IPS DF 4.7 (cell line): Measurements from ENCODE around the gene OR52I1.

ENCODE experiments used
- DNase-seq: peaks from one replicate; pipeline ENCODE4 v3.0.0-alpha.2; 2013; ENCODE audit warnings: low spot score; ENCODE audit errors: extremely low read depth

Gene OR52I1

DNA sequence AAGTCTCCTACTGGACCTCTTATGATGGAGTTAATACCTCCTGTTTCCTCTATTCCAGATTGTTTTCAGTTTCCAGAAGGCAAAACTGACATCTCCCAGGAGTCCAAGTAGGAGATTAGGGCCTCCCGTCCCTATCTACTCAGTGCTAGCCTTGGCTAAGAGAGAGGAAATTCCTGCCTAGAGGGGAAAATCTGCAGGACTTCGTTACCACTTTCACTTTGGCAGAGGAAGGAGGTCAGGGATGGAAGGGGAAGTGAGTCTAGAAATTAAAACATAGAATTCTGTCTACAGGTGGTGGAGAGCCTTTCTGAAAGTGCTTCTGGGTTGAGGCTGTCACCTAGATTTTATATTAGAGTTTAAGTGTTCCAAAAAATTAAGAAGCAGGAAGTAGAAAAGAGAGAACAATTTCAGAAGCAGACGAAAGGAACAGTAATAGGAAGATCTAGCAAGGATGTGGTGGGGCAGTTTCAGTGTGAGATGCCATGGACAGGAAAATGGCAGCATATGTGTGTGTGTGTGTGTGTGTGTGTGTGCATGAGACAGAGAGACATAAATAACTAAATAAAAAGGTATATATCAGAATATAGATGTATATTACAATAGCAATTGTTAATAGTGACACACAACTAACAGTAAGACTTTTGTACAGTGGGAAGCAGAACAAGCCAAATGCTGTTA lies 16.6 kb downstream of the OR52I1 start:
- DNase-seq: no peak

DNA sequence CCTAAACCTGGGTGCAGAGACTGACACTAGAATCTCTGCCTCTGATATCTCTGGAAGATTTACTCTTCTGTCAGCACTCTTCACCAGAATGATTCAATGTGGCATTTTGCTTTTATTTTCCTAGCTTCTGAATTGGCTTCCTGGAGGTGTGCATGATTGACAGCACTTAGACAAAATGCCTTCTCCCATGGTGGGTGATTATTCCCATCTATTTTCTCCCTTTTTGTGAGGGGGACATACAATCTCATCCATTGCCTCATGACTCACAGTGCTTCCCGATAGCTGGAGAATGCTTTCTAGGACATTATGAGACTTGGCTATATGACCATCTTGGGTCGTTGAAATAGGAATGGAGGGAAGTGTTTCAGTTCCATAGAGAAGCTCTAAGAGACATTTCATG lies 18.1 kb downstream of the OR52I1 start:
- no peak for DNase-seq

DNA sequence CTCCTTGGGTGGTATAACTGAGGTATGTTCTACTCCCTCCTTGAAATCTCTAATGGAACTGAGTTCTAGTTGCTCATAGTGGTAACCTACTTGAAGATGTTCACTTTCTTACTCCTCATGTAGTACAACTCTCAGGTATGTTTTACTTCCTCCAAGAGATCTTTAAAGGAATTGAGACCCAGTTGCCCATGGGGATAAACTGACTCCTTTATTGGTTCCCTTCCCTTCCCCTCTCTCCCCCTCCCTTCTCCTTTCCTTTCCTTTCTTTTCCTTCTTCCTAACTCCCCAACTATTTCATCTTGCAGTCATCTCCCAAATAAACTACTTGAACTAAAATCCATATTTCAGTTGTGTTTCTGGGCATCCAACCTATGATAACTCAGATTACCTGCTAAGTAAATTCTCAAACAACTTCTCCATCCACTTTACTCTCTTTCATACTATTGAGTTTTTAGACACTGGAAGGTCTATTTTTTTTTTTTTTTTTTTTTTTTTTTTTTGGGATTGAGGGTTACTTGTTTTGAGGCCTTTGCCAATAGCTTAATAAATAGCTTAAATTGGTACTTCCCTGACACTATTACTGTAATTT lies 22.1 kb downstream of the OR52I1 start:
- no peak for DNase-seq

DNA sequence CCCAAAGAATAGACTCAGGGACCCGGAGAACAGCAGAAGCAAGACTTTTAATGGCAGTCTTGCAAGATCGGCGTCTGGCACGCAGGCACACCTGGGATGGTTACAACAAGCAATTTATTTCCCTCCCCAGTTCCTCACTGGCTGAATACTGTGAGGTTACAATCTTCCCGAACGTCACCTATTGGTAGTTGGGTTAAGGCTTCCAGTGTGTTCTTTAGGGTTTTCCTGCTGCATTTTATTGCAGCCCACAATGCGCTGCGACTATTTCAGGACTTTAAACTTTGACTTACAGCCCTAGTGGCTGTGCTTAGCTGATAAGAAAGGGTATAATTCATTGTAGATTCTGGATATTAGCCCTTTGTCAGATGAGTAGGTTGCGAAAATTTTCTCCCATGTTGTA lies 25.7 kb downstream of the OR52I1 start:
- DNase-seq: no peak

DNA sequence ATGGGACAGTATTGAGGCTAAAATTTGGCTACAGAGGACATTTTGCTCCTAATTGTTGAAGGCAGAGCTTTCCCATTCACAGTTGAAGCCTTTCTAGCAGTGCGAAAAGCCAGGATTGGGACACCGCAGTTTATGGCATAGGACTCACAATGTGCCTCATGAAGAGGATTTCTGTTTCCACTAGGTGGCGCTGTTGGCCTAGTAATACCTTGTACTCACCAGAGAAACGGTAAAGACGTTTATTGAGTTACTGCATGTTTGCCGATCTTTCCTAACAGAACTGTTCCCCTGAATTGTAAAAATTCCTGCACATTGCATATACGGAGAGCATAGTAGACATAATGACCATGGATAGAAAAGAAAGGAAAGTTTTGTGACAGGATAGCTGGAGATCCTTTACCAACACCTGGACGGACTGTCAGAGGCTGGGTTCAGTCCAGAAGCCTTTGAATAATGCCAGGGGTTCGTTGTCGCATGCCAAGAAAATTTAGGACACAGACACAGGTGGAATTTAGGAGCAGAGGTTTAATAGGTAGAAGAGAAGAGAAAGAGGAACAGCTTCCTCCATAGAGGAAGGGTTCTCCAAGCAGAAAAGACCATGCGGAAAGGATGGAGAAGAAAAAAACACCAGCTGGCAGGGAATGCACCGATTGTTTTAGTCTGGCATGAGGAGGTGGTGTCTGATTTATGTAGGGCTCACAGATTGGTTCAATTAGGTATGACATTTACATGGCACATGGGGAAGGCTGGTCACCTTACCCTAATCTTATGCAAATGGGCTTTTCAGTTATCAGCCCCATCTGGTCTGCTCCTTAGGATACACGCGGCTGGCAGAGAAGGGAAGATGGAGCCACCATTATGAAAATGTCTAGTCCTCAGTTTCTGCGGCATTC lies 32.6 kb downstream of the OR52I1 start:
- DNase-seq: peak; percentile 71

DNA sequence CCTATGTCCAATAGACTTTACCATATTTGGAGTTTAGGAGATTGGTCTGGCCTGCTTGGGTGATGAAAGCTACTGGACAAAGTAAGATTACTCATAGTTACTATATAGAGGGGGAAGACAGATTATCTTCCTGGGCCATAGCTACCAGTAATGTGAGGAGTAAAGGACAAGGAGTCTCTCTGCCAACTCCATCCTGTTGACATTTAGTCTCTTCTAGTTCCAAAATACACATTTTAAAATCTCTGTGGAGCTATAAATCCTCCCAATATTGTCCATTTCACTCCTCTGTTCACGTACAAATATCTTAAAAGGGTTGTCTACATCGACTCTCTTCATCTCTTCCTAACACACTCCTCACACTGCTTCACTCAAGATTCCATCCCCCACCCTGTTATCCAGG lies 42.3 kb downstream of the OR52I1 start:
- no peak for DNase-seq

DNA sequence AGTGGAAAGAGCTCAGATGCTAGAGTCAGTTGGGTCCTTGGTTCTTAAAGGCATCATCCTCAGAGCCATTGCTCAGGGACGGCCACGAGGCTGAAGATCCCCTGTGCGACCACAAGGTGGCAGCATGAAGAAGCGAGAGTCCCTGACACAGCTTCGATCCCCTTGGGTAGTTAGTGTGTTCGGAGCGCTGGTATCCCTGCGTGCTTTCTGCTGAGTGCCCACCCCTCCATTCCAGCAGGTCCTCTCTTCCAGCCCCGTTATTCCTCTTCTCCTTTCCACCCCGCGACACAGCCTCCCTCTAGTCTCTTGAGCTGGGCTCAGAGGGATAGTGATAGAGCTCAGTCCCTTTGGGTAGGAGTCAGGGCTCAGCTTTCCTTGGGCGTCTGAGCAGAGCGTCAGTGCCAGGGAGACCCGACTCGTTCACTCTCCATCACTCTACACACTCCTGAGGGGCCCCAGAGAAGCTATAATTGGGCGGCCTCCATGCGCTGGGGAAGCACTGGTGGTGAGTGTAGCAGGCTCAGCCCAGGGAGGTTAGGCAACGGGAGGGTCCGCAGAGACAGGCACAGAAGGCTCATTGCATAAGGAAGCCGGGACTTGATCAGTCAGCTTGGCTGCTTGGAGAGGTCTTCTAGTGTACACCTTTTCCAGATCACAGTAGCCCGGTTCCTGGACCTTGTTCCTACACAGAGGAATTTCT lies 43.3 kb downstream of the OR52I1 start, which contains the start of gene OR51D1:
Gene OR51D1, plus strand, starts transcription at position 516 of the 700 bp plus-strand sequence. CDS start 2,314 bp downstream, outside the sequence.
- peak; percentile 79 for DNase-seq

DNA sequence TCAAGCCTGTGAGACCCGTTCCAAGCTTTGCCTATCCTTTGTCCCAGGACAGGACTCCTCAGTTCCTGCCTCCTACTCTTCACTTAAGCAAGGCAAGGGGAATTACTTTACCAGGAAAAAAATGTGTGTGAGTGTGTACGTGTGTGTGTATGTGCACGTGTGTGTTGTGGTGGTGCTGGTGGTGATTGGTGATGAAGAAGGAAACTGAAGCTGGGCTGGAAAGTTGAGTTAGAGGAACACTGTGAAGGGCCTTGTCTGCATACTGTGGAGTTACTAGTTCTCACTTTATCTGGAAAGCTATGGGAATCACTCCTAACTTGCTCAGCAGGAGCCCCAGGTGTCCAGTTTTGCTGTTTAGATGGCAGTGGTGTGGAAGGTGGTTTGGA lies 43.8 kb downstream of the OR52I1 start:
- no peak for DNase-seq

DNA sequence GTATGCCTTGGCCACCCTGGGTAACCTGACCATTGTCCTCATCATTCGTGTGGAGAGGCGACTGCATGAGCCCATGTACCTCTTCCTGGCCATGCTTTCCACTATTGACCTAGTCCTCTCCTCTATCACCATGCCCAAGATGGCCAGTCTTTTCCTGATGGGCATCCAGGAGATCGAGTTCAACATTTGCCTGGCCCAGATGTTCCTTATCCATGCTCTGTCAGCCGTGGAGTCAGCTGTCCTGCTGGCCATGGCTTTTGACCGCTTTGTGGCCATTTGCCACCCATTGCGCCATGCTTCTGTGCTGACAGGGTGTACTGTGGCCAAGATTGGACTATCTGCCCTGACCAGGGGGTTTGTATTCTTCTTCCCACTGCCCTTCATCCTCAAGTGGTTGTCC lies 46.1 kb downstream of the OR52I1 start:
- DNase-seq: no peak

DNA sequence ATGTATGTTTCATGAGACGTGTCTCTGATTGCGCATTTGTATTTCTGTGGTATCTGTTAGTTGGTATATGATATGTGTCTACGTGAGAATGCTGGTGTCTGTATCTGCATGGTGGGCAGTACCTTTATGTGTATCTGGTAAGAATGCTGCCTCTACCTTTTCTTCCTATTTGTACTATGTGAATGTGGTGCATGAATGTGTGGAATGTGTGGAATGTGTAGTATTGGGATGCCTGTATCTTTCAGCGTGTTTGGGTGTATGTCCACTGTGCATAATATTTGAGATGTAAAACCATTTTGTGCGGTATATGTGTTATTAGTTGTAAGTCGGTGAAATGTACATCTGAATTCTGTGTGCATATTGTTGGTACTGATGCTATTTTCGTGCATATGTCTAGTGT lies 47.7 kb downstream of the OR52I1 start:
- DNase-seq: no peak

DNA sequence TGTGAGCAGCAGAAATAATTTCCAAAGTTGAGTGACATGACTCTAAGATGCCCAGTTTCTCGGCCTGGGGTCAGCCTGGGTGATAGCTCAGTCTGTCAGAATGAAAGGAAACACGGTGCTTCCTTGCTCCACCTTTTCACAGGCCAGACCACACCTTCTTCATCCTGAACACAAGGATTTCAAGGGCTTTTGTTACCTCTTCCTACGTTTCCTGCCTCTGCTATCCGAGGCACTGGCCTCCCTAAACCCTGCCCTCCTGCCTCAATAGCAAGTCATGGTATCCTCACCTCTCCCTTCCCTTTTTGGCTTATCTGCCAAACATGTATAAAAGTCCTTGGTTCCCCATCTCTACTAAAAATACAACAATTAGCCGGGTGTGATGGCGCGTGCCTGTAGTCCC lies 48.2 kb downstream of the OR52I1 start:
- no peak for DNase-seq

DNA sequence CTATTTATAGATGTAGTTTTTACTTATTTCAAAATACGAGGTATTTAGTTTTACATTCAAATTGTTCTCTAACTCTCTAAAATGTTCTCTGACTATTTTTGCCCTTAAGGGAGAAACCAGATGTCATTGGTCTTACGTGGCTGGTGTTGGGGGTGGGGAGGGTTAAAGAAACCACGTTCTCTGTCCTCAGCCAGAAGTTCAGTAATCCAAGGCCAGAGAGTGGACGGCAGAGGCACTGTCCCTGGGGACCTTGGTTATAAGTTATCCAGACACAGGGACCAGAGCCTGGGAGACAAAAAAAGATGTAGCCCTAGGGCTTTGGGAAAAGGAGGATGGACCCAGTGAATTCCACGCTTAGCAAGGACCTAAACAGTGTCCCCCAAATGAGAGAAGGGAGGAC lies 49.2 kb downstream of the OR52I1 start:
- no peak for DNase-seq

DNA sequence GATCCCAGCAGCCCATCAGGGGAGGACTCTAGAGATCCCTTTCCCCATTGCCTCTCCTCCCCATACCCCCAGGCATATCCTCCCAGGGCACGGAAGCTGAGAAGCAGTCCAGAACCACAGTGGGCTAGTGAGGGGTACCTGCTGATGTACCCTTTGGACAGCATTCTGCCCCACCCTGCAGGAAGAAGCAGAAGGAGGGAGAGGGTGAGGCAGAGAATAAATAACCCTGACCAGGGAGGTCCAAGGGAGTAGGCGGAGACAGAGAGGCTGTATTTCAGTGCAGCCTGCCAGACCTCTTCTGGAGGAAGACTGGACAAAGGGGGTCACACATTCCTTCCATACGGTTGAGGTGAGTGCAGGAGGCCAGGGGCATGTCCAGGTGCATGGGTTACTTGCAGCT lies 49.8 kb downstream of the OR52I1 start, which contains the start of gene OR51E1:
Gene OR51E1, plus strand, starts transcription at position 301 of the 400 bp plus-strand sequence. CDS start 8,545 bp downstream, outside the sequence.
- no peak for DNase-seq

DNA sequence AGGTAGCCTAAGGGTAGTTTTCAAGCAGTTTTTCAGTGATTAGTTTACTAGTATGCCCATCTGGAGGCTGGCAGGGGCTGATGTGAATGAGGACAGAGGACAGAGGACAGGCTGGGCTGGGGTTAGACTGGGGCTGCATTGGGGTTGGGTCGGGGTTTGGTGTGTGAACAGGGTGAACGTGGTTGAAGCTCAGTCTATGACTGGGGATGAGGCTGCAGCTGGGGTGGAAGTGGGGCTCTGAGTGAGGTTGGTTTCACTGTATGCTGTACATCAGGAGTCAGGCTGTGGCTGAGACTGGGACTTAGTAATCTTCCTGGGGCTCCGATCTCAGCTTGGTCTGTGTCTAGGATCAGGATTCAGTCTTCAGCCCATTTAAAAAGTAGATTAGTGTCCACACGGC lies 50.4 kb downstream of the OR52I1 start:
- DNase-seq: no peak
